Measurements from ENCODE around the gene AHNAK.

The AHNAK gene

DNA sequence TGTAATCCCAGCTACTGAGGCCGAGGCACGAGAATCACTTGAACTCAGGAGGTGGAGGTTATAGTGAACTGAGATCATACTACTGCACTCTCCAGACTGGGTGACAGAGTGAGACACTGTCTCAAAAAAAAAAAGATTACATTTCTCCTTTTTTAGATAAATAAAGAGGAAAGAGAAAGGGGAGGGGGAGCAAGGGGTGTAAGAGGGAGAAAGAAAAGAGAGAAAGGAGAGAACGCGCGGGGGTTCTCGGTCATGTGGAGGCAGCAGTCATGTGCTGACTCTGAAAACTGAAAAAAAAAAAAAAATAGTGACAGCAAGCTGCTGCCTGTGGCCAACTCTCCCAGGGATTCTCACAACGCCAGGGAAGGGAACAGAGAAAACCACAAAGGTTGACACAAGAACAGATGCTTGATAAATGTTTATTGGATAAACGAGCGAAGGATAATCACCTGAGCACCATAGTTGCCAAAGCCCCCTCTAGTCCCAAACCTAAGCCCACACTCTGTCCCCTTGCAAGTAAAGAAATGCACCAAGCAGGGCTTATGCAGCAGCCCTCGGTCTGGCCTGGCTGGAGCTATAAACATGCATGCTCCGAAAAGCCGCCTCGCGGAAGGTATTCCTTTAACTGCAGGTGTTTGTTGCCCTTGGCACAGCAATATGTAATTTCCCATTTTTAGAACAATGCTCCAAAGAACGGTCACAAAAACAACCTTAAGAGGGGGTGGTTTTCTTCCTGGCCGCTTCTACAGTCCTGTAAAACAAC is 113.3 kb downstream of the AHNAK start:
- TF ChIP-seq EP300 (IDR thresholded peaks at IDR 0.05; ENCODE audit: borderline replicate concordance) (no peak), NFIC (IDR thresholded peaks at IDR 0.05) (0 out of 2 replicates have a peak, but pooled peaks have one; percentile 12)

GRCh38 chr11:62432695-62433094 is 113.9 kb downstream of the AHNAK start:
- TF ChIP-seq CEBPB (IDR thresholded peaks at IDR 0.05), result no peak
- no peak for TF ChIP-seq USF1 (IDR thresholded peaks at IDR 0.05)
- TF ChIP-seq MAX (IDR thresholded peaks at IDR 0.05), result no peak
- TF ChIP-seq TEAD4 (IDR thresholded peaks at IDR 0.05), result no peak
- no peak for TF ChIP-seq NFIC (IDR thresholded peaks at IDR 0.05)
- no peak for TF ChIP-seq TCF12 (IDR thresholded peaks at IDR 0.05; ENCODE audit: low read depth)
- no peak for TF ChIP-seq TAF1 (IDR thresholded peaks at IDR 0.05; ENCODE audit: low read depth)
- TF ChIP-seq FOXM1 (IDR thresholded peaks at IDR 0.05; ENCODE audit: borderline replicate concordance, low read depth), result no peak
- no peak for TF ChIP-seq YY1 (IDR thresholded peaks at IDR 0.05; ENCODE audit: low read depth)
- no peak for TF ChIP-seq CREB1 (IDR thresholded peaks at IDR 0.05; ENCODE audit: low read depth)
- TF ChIP-seq EGR1 (IDR thresholded peaks at IDR 0.05), result no peak
- TF ChIP-seq EP300 (IDR thresholded peaks at IDR 0.05; ENCODE audit: borderline replicate concordance), result no peak
- no peak for TF ChIP-seq RAD21 (IDR thresholded peaks at IDR 0.05; ENCODE audit: low read depth)

DNA sequence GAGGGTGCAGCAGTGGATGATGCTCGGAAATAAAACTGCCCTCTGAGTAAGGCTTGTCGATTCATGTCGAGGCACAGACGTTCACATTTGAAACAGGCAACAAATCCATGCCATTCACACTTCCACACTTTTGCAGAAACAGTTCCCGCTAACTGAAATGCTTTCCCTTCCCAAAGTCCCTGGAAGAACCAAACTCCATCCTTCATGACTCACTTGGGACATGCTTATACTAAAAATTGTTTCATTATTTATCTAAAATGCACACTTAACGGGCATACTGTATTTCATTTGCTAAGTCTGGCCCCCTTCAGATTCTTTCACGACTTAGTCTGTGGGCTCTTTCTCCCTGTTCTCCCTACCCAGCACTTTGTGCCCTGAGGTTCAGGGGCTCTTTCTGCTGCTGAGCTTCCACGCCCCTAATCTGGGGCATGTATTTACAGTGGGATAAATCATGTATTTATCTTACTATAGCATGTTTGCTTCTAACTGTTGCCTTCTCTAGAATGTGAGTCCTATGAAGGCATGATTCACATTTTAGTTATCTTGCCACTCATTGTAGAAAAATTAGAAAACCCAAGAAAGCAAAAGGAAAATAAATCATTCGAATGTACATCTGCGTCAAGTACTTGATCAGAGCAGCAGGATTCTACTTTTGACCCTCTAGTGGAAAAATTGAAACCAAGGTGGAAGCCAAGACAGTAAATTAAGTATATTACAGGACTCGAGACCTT is 115.3 kb downstream of the AHNAK start:
- TF ChIP-seq CEBPB (IDR thresholded peaks at IDR 0.05) (no peak), CREB1 (IDR thresholded peaks at IDR 0.05; ENCODE audit: low read depth) (no peak), EGR1 (IDR thresholded peaks at IDR 0.05) (no peak), MAX (IDR thresholded peaks at IDR 0.05) (no peak), TEAD4 (IDR thresholded peaks at IDR 0.05) (no peak), EP300 (IDR thresholded peaks at IDR 0.05; ENCODE audit: borderline replicate concordance) (no peak), YY1 (IDR thresholded peaks at IDR 0.05; ENCODE audit: low read depth) (no peak), ZBTB7A (IDR thresholded peaks at IDR 0.05; ENCODE audit: low read depth) (no peak), TCF12 (IDR thresholded peaks at IDR 0.05; ENCODE audit: low read depth) (no peak), FOXM1 (IDR thresholded peaks at IDR 0.05; ENCODE audit: borderline replicate concordance, low read depth) (no peak), USF1 (IDR thresholded peaks at IDR 0.05) (no peak), RAD21 (IDR thresholded peaks at IDR 0.05; ENCODE audit: low read depth) (no peak), TAF1 (IDR thresholded peaks at IDR 0.05; ENCODE audit: low read depth) (no peak), NFIC (IDR thresholded peaks at IDR 0.05) (no peak)
- TF ChIP-seq, protein P1, sequence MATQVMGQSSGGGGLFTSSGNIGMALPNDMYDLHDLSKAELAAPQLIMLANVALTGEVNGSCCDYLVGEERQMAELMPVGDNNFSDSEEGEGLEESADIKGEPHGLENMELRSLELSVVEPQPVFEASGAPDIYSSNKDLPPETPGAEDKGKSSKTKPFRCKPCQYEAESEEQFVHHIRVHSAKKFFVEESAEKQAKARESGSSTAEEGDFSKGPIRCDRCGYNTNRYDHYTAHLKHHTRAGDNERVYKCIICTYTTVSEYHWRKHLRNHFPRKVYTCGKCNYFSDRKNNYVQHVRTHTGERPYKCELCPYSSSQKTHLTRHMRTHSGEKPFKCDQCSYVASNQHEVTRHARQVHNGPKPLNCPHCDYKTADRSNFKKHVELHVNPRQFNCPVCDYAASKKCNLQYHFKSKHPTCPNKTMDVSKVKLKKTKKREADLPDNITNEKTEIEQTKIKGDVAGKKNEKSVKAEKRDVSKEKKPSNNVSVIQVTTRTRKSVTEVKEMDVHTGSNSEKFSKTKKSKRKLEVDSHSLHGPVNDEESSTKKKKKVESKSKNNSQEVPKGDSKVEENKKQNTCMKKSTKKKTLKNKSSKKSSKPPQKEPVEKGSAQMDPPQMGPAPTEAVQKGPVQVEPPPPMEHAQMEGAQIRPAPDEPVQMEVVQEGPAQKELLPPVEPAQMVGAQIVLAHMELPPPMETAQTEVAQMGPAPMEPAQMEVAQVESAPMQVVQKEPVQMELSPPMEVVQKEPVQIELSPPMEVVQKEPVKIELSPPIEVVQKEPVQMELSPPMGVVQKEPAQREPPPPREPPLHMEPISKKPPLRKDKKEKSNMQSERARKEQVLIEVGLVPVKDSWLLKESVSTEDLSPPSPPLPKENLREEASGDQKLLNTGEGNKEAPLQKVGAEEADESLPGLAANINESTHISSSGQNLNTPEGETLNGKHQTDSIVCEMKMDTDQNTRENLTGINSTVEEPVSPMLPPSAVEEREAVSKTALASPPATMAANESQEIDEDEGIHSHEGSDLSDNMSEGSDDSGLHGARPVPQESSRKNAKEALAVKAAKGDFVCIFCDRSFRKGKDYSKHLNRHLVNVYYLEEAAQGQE (IDR thresholded peaks at IDR 0.05; ENCODE audit: low read depth), result no peak

DNA sequence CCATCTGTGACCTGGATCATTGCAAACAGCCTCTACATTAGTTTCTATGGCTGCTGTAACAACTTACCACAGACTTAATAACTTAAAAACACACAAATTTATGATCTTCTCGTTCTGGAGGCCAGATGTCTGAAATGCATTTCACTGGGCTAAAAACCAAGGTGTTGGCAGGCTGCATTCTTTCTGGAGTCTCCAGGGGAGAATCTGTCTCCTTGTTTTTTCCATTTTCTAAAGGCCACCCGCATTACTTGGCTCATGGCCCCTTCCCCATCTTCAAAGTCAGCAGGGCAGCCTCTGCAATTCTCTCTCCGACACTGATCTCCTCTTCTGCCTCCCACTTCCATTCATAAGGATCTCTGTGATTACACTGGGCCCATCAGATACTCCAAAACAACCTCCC is 116.2 kb downstream of the AHNAK start:
- TF ChIP-seq, protein P1 (IDR thresholded peaks at IDR 0.05; ENCODE audit: low read depth), result no peak
- TF ChIP-seq TEAD4 (IDR thresholded peaks at IDR 0.05) (no peak), EP300 (IDR thresholded peaks at IDR 0.05; ENCODE audit: borderline replicate concordance) (no peak), FOXM1 (IDR thresholded peaks at IDR 0.05; ENCODE audit: borderline replicate concordance, low read depth) (no peak), TAF1 (IDR thresholded peaks at IDR 0.05; ENCODE audit: low read depth) (no peak), YY1 (IDR thresholded peaks at IDR 0.05; ENCODE audit: low read depth) (no peak), EGR1 (IDR thresholded peaks at IDR 0.05) (no peak), ZBTB7A (IDR thresholded peaks at IDR 0.05; ENCODE audit: low read depth) (no peak), CREB1 (IDR thresholded peaks at IDR 0.05; ENCODE audit: low read depth) (no peak), MAX (IDR thresholded peaks at IDR 0.05) (no peak), USF1 (IDR thresholded peaks at IDR 0.05) (no peak), RAD21 (IDR thresholded peaks at IDR 0.05; ENCODE audit: low read depth) (no peak), CEBPB (IDR thresholded peaks at IDR 0.05) (no peak), TCF12 (IDR thresholded peaks at IDR 0.05; ENCODE audit: low read depth) (no peak), NFIC (IDR thresholded peaks at IDR 0.05) (no peak)

Measured in Ishikawa (cell line).